GM18517 (cell line): ENCODE measurements around the gene PDGFD.

Experiments
- ATAC-seq: cut with Tn5 transposase; IDR thresholded peaks from one replicate; pipeline ENCODE4 v1.9.1; 2021; ENCODE audit warnings: mild to moderate bottlenecking, moderate library complexity; ENCODE audit not compliant: unreplicated experiment

PDGFD gene

GRCh38 chr11:103927535-103927934 lies 236.4 kb downstream of the PDGFD start:
- ATAC-seq, result no peak

- no peak for ATAC-seq
Measured at GRCh38 chr11:103926990-103927389, 237.0 kb downstream of the PDGFD start.

- no peak for ATAC-seq
Measured at GRCh38 chr11:103924166-103925013, 239.6 kb downstream of the PDGFD start.

GRCh38 chr11:103923451-103923931 lies 240.5 kb downstream of the PDGFD start:
- ATAC-seq, result no peak

GRCh38 chr11:103920933-103921332 lies 243.0 kb downstream of the PDGFD start:
- no peak for ATAC-seq

- peak; percentile 69 for ATAC-seq
Measured at GRCh38 chr11:103920449-103920848, 243.5 kb downstream of the PDGFD start.

- no peak for ATAC-seq
Measured at GRCh38 chr11:103910721-103911120, 253.2 kb downstream of the PDGFD start.

- no peak for ATAC-seq
Measured at GRCh38 chr11:103907548-103908455, 256.1 kb downstream of the PDGFD start.

GRCh38 chr11:103907136-103907535 lies 256.8 kb downstream of the PDGFD start:
- no peak for ATAC-seq

- no peak for ATAC-seq
Measured at GRCh38 chr11:103906291-103906867, 257.6 kb downstream of the PDGFD start.

- ATAC-seq, result peak; percentile 80
Measured at GRCh38 chr11:103904324-103904667, 259.7 kb downstream of the PDGFD start.

GRCh38 chr11:103903621-103904323 lies 260.2 kb downstream of the PDGFD start:
- peak; percentile 85 for ATAC-seq

GRCh38 chr11:103902994-103903393 lies 261.0 kb downstream of the PDGFD start:
- no peak for ATAC-seq

- no peak for ATAC-seq
Measured at GRCh38 chr11:103901656-103902055, 262.3 kb downstream of the PDGFD start.

- ATAC-seq, result peak; percentile 72
Measured at GRCh38 chr11:103898577-103899336, 265.2 kb downstream of the PDGFD start.

GRCh38 chr11:103898065-103898464 lies 265.9 kb downstream of the PDGFD start:
- peak; percentile 58 for ATAC-seq

- ATAC-seq, result no peak
Measured at GRCh38 chr11:103897160-103897936, 266.6 kb downstream of the PDGFD start.

- no peak for ATAC-seq
Measured at GRCh38 chr11:103895106-103895505, 268.8 kb downstream of the PDGFD start.

- no peak for ATAC-seq
Measured at GRCh38 chr11:103894673-103895072, 269.3 kb downstream of the PDGFD start.
